Endothelial cell of umbilical vein (primary cell): ENCODE data around the gene C1QTNF4. TPM values are rescaled to one million over a fixed set of nuclear protein-coding genes. Genes with fewer than 3 reads are reported as not detected.

ENCODE experiments used
- BruUV-seq: library from RNA; stranded (reverse); fragments of 400-500 nt; replicated peaks from 2 replicates; lab custom pipeline; 2021; lab: Mats Ljungman, UMichigan
- CTCF ChIA-PET: fragments of 300-600, 350-600 bp; sonication (Branson Sonifier 250); formaldehyde crosslinking; loops from one replicate; lab custom pipeline; 2021; ENCODE audit warnings: antibody characterized with exemption, inconsistent platforms; lab: Charles Lee
- POLR2A ChIA-PET: fragments of 300-600, 350-600 bp; sonication (Branson Sonifier 250); formaldehyde crosslinking; loops from one replicate; lab custom pipeline; 2021; ENCODE audit warnings: antibody characterized with exemption, inconsistent platforms; lab: Charles Lee
- DNase-seq: peaks from one replicate; pipeline ENCODE4 v3.0.0-alpha.2; 2011; ENCODE audit warnings: low read depth, low spot score
- FAIRE-seq: peaks from 2 replicates; lab custom pipeline; 2011; peaks lifted over from hg19 to GRCh38; lab: Jason Lieb, UNC
- H2AFZ ChIP-seq: 2 replicates; pipeline ENCODE4 v1.6.0; 2012; ENCODE audit warnings: low read depth, low read length, control low read depth, inconsistent platforms
- H3K27ac ChIP-seq: 2 replicates; pipeline ENCODE4 v1.5.1; 2011; ENCODE audit warnings: low read depth, mild to moderate bottlenecking, control low read depth, low read length, moderate library complexity; ENCODE audit not compliant: insufficient read depth
- H3K27me3 ChIP-seq, 2 experiments: 2 replicates each; pipeline versions ENCODE4 v1.6.0 to v1.6.1; 2011; ENCODE audit warnings: low read length in 2 of 2, mixed read lengths in 1 of 2; ENCODE audit not compliant: control insufficient read depth in 2 of 2, insufficient read depth in 2 of 2
- H3K36me3 ChIP-seq, 2 experiments: 2 replicates in 1 of 2; 3 replicates in 1 of 2; pipeline ENCODE4 v1.5.1; 2011; ENCODE audit warnings: low read length in 2 of 2, mild to moderate bottlenecking in 1 of 2, moderate library complexity in 1 of 2; ENCODE audit not compliant: control insufficient read depth in 2 of 2, insufficient read depth in 2 of 2; ENCODE audit errors: extremely low read depth in 1 of 2
- H3K4me1 ChIP-seq: 3 replicates; pipeline ENCODE4 v1.5.1; 2011; ENCODE audit warnings: mild to moderate bottlenecking, low read length; ENCODE audit not compliant: control insufficient read depth, insufficient read depth; ENCODE audit errors: extremely low read depth
- H3K4me2 ChIP-seq: 2 replicates; pipeline ENCODE4 v1.6.1; 2011; ENCODE audit warnings: low read length, control low read depth, mixed read lengths; ENCODE audit not compliant: insufficient read depth
- H3K4me3 ChIP-seq, 3 experiments: fragments of 200-600 bp in 1 of 3; sonication (generic), shearing (Covaris generic) in 1 of 3; replicated peaks in 1 of 3; 2 replicates each; pipeline ENCODE4 v1.5.1; 2011 to 2016; ENCODE audit warnings: control low read depth in 3 of 3, low read length in 3 of 3, mild to moderate bottlenecking in 2 of 3, inconsistent platforms in 1 of 3, low read depth in 1 of 3, moderate library complexity in 1 of 3; ENCODE audit not compliant: insufficient read depth in 1 of 3
- H3K79me2 ChIP-seq: 2 replicates; pipeline ENCODE4 v1.6.0; 2012; ENCODE audit warnings: low read length, inconsistent platforms; ENCODE audit not compliant: control insufficient read depth, insufficient read depth
- H3K9ac ChIP-seq: replicated peaks from 2 replicates; pipeline ENCODE3; 2011; ENCODE audit warnings: low read length, control low read depth; ENCODE audit not compliant: insufficient read depth; ENCODE audit errors: extremely low read depth
- H3K9me1 ChIP-seq: replicated peaks from 3 replicates; pipeline ENCODE4 v1.6.0; 2011; ENCODE audit warnings: mild to moderate bottlenecking, low read length; ENCODE audit not compliant: control insufficient read depth, insufficient read depth; ENCODE audit errors: extremely low read depth
- H3K9me3 ChIP-seq: replicated peaks from 2 replicates; pipeline ENCODE4 v1.5.1; 2012; ENCODE audit warnings: low read length, inconsistent platforms; ENCODE audit not compliant: control insufficient read depth, insufficient read depth
- H4K20me1 ChIP-seq: replicated peaks from 2 replicates; pipeline ENCODE3; 2011; ENCODE audit warnings: mild to moderate bottlenecking, low read length; ENCODE audit not compliant: control insufficient read depth, insufficient read depth; ENCODE audit errors: extremely low read depth
- CTCF ChIP-seq, 2 donors: IDR thresholded peaks; 1 replicate in 1 of 2; 2 replicates in 1 of 2; pipeline ENCODE4 v1.5.1; 2011; ENCODE audit warnings: low read length in 2 of 2, mild to moderate bottlenecking in 2 of 2, moderate library complexity in 2 of 2, control low read depth in 1 of 2, inconsistent platforms in 1 of 2, low read depth in 1 of 2; ENCODE audit not compliant: insufficient read depth in 1 of 2; ENCODE audit errors: extremely low read depth in 1 of 2
- EZH2 ChIP-seq: IDR thresholded peaks from 2 replicates; pipeline ENCODE4 v1.6.1; 2012; ENCODE audit warnings: borderline replicate concordance, low read depth, mild to moderate bottlenecking, moderate library complexity, low read length, inconsistent platforms; ENCODE audit not compliant: severe bottlenecking
- FOS ChIP-seq: IDR thresholded peaks from 2 replicates; pipeline ENCODE4 v1.6.1; 2011; ENCODE audit warnings: mild to moderate bottlenecking, low read length, moderate library complexity, borderline replicate concordance; ENCODE audit not compliant: insufficient read depth
- GATA2 ChIP-seq: IDR thresholded peaks from 2 replicates; pipeline ENCODE4 v1.7.0; 2011; ENCODE audit warnings: low read depth, mild to moderate bottlenecking, moderate library complexity, mixed read lengths, low read length; ENCODE audit not compliant: insufficient read length, insufficient read depth
- JUN ChIP-seq: IDR thresholded peaks from 2 replicates; pipeline ENCODE4 v1.6.1; 2011; ENCODE audit warnings: borderline replicate concordance, low read depth; ENCODE audit not compliant: insufficient read length, insufficient read depth
- MAX ChIP-seq: IDR thresholded peaks from 2 replicates; pipeline ENCODE4 v1.6.1; 2011; ENCODE audit not compliant: insufficient read depth, insufficient read length
- MYC ChIP-seq: IDR thresholded peaks from one replicate; pipeline ENCODE4 v1.6.1; 2011; ENCODE audit warnings: mild to moderate bottlenecking, low read depth, low read length
- POLR2A ChIP-seq: IDR thresholded peaks from 2 replicates; pipeline ENCODE4 v1.6.1; 2012; ENCODE audit warnings: low read depth, mild to moderate bottlenecking, control low read depth, low read length
- POLR2AphosphoS5 ChIP-seq: IDR thresholded peaks from 2 replicates; pipeline ENCODE4 v1.6.1; 2012; ENCODE audit warnings: low read depth, mild to moderate bottlenecking, control low read depth, low read length, moderate library complexity; ENCODE audit not compliant: insufficient read depth
- dilution Hi-C: fragments of 300-500 bp; cut with MboI; formaldehyde crosslinking; loops from one replicate; pipeline ENCODE4 v1.15.0; 2019; ENCODE audit warnings: low sequenced_read_pairs; ENCODE audit not compliant: extremely low pct_ligation_motif_present
- intact Hi-C: fragments of 100-400 bp; cut with micrococcal nuclease; formaldehyde crosslinking; loops from one replicate; pipeline ENCODE4 v1.10.0; 2022
- polyA plus RNA-seq, 4 experiments: library from polyadenylated mRNA; depleted of rRNA in 3 of 4; stranded (reverse) in 3 of 4; unstranded in 1 of 4; fragments of >200 nt; gene quantifications; 2 replicates each; pipeline versions ENCODE4 v1.2.1 to v1.2.3, GENCODE V29; 2011 to 2012; ENCODE audit warnings: missing spikeins in 1 of 4
- total RNA-seq: library from RNA; stranded (reverse); gene quantifications from 2 replicates; pipeline ENCODE4 v1.2.3, GENCODE V29; 2021

The C1QTNF4 gene
- total and polyA plus RNA-seq, 2 donors (not counting 3 experiments of a cell fraction or from before 2014, with no cell fraction given): 1.7 to 5.4 TPM

GRCh38 chr11:47605921-47606320, 11.7 kb upstream of the C1QTNF4 start:
- no TSS peak for BruUV-seq
- CTCF ChIA-PET: no interaction called here
- Histone ChIP-seq H3K27me3 (peaks cover 0 to 3% of the 10 kb centered on the region in 2 experiments), H3K27ac (no peak overlapping the region), H3K9ac (no peak overlapping the region), H4K20me1 (no peaks in the 10 kb centered on the region), H2AFZ (no peak overlapping the region), H3K4me2 (no peak overlapping the region), H3K4me1 (no peaks in the 10 kb centered on the region), H3K36me3 (no peaks in the 10 kb centered on the region), H3K9me3 (no peaks in the 10 kb centered on the region), H3K4me3 (no peak overlapping the region), H3K79me2 (no peaks in the 10 kb centered on the region), H3K9me1 (no peaks in the 10 kb centered on the region)
- dilution Hi-C loops (no loop called here), intact Hi-C loops (no loop called here)
- DNase-seq: no peak
- TF ChIP-seq CTCF (IDR thresholded peaks at IDR 0.05; ENCODE audit: extremely low read depth in 1 of 2, insufficient read depth in 1 of 2, low read depth in 1 of 2, low read length in 2 of 2): no peak
- no peak for TF ChIP-seq JUN
- TF ChIP-seq MYC: no peak
- TF ChIP-seq FOS: no peak
- no peak for TF ChIP-seq GATA2
- no peak for TF ChIP-seq MAX
- no peak for TF ChIP-seq POLR2A
- no peak for TF ChIP-seq POLR2AphosphoS5
- no peak for TF ChIP-seq EZH2
- no peak for FAIRE-seq
- POLR2A ChIA-PET: interaction anchor here (1.7 kb wide), 1 partner anchor 11 kb away, joined by 4 read pairs; the partner anchor contains the start of gene C1QTNF4
